Right lobe of liver (tissue), 6 donors: ENCODE results near the gene MUC13. TPM values are rescaled to one million over a fixed set of nuclear protein-coding genes. Genes with fewer than 3 reads are reported as not detected.

Source experiments
- ATAC-seq, 4 donors: fragments of 200-7000 bp; cut with Tn5 transposase; one replicate each; pipeline ENCODE4 v1.9.1; 2020; ENCODE audit warnings: mild to moderate bottlenecking in 4 of 4, moderate library complexity in 4 of 4
- DNase-seq, 3 donors: peaks; one replicate each; pipeline ENCODE4 v3.0.0-alpha.2; 2020
- H3K27ac ChIP-seq, 3 donors: fragments of 200-600 bp; one replicate each; pipeline ENCODE4 v1.8.0; 2022
- H3K27me3 ChIP-seq, 2 donors: fragments of 200-600 bp; one replicate each; pipeline ENCODE4 v1.8.0; 2022
- H3K36me3 ChIP-seq, 4 donors: fragments of 200-600 bp; sonication (generic) in 1 of 4; one replicate each; pipeline versions ENCODE4 v1.5.1 to v1.8.0; 2017 to 2022; ENCODE audit warnings: control low read depth in 1 of 4
- H3K4me1 ChIP-seq, 4 donors: fragments of 200-600 bp; sonication (generic) in 1 of 4; one replicate each; pipeline versions ENCODE4 v1.5.1 to v1.8.0; 2017 to 2022; ENCODE audit warnings: control low read depth in 1 of 4
- H3K4me3 ChIP-seq, 3 donors: fragments of 200-600 bp; one replicate each; pipeline ENCODE4 v1.8.0; 2022
- H3K9me3 ChIP-seq, 4 donors: fragments of 200-600 bp; sonication (generic) in 1 of 4; one replicate each; pipeline versions ENCODE4 v1.5.1 to v1.8.0; 2017 to 2022; ENCODE audit warnings: control low read depth in 1 of 4
- POLR2A ChIP-seq: fragments of 450-650 bp; IDR thresholded peaks from one replicate; pipeline ENCODE4 v1.6.1; 2017; ENCODE audit warnings: antibody characterized with exemption, mild to moderate bottlenecking
- WGBS: methylation state at CpG from one replicate; pipeline ENCODE4 v1.1.6; 2018; ENCODE audit warnings: low coverage, low lambda C conversion rate; ENCODE audit not compliant: insufficient coverage; ENCODE audit errors: missing lambda C conversion rate; 5-methylcytosine and 5-hydroxymethylcytosine counted together
- intact Hi-C, 2 donors: fragments of 100-400 bp; cut with DNase I; formaldehyde crosslinking; loops; one replicate each; pipeline versions ENCODE4 v1.11.2 to v1.14.1; 2022
- total RNA-seq, 6 experiments: library from RNA; depleted of rRNA in 2 of 6; stranded (reverse); fragments of >200 nt in 2 of 6; fragmentation: NEBNext Ultra II Directional in 3 of 6; extraction: Animal tissue kit (Norgen Biotek cat#: 25700) in 3 of 6; gene quantifications; one replicate each; pipeline versions ENCODE4 v1.1.0 to v1.2.4, GENCODE V29; 2016 to 2023
- TF ChIP-seq, protein P1 (sequence below), 4 donors: fragments of 200-600 bp in 3 of 4; fragments of 450-650 bp in 1 of 4; IDR thresholded peaks; one replicate each; pipeline versions ENCODE4 v1.5.1 to v1.8.0; 2016 to 2022; ENCODE audit warnings: antibody characterized with exemption in 4 of 4, mild to moderate bottlenecking in 2 of 4
- donor health status: DM: no; HTN: yes; CAD: no.
- donor health status: DM: no; HTN: no; CAD: no.
- donor health status: DM: no; HTN: no; CAD: no.
- donor health status: DM: no; HTN: yes; CAD: no.
- donor health status: DM: no; HTN: yes; CAD: no.

The MUC13 gene
- total RNA-seq, 6 experiments from 2014 or later = 1.9 to 4.5 (median 2.1) TPM; not detected in 3

DNA sequence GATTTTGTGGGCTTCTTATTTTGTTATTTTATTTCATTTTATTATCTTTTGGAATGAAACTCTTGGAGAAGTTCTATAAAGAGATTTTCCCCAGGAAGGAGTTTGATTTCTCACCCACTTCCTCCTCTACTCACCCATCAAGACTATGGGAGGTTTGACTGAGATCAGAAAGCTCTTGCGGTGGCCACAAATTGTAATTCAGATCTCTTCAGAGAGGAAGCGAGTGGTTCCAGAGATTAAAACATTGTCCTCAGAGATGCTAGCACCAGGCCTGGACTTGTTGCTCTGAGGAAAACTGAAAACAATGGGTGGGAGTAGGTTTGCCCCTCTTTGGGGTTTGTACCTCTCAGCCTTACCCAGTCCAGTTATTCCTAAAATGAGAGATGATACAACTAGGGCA is 8.1 kb upstream of the MUC13 start:
- Histone ChIP-seq H3K4me3 (no peak overlapping the region), H3K27me3 (no peaks in the 10 kb centered on the region), H3K36me3 (no peaks in the 10 kb centered on the region), H3K9me3 (no peaks in the 10 kb centered on the region), H3K4me1 (no peaks in the 10 kb centered on the region), H3K27ac (no peak overlapping the region)
- no peak for DNase-seq
- 95% methylated on average over 2 of the region's 2 CpGs for WGBS
- TF ChIP-seq, protein P1, sequence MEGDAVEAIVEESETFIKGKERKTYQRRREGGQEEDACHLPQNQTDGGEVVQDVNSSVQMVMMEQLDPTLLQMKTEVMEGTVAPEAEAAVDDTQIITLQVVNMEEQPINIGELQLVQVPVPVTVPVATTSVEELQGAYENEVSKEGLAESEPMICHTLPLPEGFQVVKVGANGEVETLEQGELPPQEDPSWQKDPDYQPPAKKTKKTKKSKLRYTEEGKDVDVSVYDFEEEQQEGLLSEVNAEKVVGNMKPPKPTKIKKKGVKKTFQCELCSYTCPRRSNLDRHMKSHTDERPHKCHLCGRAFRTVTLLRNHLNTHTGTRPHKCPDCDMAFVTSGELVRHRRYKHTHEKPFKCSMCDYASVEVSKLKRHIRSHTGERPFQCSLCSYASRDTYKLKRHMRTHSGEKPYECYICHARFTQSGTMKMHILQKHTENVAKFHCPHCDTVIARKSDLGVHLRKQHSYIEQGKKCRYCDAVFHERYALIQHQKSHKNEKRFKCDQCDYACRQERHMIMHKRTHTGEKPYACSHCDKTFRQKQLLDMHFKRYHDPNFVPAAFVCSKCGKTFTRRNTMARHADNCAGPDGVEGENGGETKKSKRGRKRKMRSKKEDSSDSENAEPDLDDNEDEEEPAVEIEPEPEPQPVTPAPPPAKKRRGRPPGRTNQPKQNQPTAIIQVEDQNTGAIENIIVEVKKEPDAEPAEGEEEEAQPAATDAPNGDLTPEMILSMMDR (IDR thresholded peaks at IDR 0.05) = no peak
- TF ChIP-seq POLR2A = no peak
- no peak for ATAC-seq
- intact Hi-C loops = no loop called here

DNA sequence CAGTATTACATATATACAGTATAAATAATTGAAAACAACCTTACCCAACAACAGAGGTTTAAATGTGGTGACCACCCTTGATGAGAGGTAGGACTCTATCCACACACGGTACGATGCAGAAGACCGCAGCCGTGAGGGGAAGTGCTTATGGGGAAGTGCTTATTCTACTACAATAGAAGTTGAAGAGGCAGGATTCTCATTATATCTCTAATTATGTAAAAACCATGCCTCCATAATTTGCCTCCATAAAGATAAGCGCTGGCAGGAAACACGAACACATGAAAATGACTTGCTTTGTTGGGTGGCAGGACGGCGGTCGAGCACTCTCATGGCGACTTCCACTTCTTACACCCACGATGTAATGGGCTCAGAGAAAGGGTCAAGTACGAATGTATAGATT is 7.2 kb upstream of the MUC13 start:
- no peak for DNase-seq
- intact Hi-C loops = no loop called here

DNA sequence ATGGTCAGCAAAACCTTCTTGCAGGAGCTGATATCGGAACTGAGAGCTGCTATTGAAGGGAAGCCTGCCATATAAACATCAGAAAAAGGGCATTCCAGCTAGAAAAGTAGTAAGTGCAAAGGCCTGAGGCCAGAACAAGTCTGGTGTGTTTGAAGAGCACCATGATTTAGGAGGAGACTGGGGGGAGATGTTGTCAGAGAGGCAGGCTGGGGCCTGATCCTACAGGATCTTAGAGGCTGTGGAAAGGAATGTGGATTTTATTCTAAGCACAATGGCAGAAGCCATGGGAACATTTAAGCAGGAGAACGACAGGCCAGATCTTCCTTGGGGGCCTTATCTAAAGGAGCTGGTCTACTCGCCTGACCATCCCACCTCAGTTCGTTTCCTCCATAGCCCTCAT is 5.1 kb upstream of the MUC13 start:
- ATAC-seq = no peak
- no peaks in the 10 kb centered on the region for H3K36me3 ChIP-seq
- no peaks in the 10 kb centered on the region for H3K4me1 ChIP-seq
- no peak overlapping the region for H3K4me3 ChIP-seq
- WGBS = 64% methylated on average over 4 of the region's 4 CpGs
- intact Hi-C loops = no loop called here
- H3K9me3 ChIP-seq = no peaks in the 10 kb centered on the region
- no peak for DNase-seq
- TF ChIP-seq, protein P1 (IDR thresholded peaks at IDR 0.05) = no peak
- TF ChIP-seq POLR2A = no peak
- H3K27me3 ChIP-seq = no peaks in the 10 kb centered on the region
- H3K27ac ChIP-seq = no peak overlapping the region

More for the DNA sequence above, 7.2 kb upstream of the MUC13 start:
- Histone ChIP-seq H3K9me3 (no peaks in the 10 kb centered on the region), H3K27me3 (no peaks in the 10 kb centered on the region), H3K36me3 (no peaks in the 10 kb centered on the region), H3K4me1 (no peaks in the 10 kb centered on the region), H3K27ac (no peak overlapping the region), H3K4me3 (no peak overlapping the region)
- TF ChIP-seq, protein P1 (IDR thresholded peaks at IDR 0.05) = no peak
- no peak for TF ChIP-seq POLR2A
- no peak for ATAC-seq
- WGBS = 62% methylated on average over 11 of the region's 12 CpGs

DNA sequence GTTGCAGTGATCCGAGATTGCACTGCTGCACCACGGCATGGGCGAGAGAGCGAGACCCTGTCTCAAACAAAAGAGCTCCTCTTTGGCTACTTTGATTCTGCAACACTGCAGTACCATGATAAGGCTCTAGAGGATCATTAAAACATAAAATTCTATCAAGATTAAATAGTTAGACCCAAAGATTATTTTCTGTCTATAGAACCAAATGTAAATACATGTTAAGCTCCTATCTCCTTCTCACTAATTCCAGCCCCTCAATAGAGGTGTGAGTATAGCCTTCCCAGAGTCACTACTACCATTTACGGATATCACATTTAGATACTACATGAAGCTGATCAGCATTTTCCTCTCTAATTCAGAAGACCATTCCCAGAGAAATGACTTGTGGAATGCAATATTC is 4.3 kb upstream of the MUC13 start:
- ATAC-seq (no peak), DNase-seq (no peak)
- Histone ChIP-seq H3K4me3 (no peak overlapping the region), H3K4me1 (no peaks in the 10 kb centered on the region), H3K27me3 (no peaks in the 10 kb centered on the region), H3K9me3 (no peaks in the 10 kb centered on the region), H3K27ac (no peak overlapping the region), H3K36me3 (no peaks in the 10 kb centered on the region)
- TF ChIP-seq, protein P1 (IDR thresholded peaks at IDR 0.05) = no peak
- no peak for TF ChIP-seq POLR2A
- intact Hi-C loops = no loop called here
- WGBS = 93% methylated on average over 5 of the region's 5 CpGs

DNA sequence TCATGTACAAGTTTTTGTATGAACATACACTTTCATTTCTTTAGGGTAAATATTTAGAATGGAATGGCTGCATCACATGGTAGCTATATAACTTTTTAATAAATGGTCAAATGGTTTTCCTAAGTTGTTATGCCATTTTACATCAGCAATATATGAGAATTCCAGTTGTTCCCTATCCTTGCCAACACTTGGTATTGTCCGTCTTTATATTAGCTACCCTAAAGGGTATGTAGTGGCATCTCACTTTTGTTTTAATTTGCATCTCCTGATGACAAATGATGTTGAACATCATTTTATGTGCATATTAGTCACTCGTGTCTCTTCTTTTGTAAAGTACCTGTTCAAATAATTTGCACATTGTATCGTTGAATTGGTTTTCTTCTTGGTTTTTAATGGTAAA is 2.5 kb upstream of the MUC13 start:
- no peaks in the 10 kb centered on the region for H3K4me1 ChIP-seq
- intact Hi-C loops = no loop called here
- no peak for ATAC-seq
- WGBS = 95% methylated on average over 3 of the region's 3 CpGs
- no peaks in the 10 kb centered on the region for H3K27me3 ChIP-seq
- DNase-seq = no peak
- H3K4me3 ChIP-seq = no peak overlapping the region
- H3K9me3 ChIP-seq = no peaks in the 10 kb centered on the region
- no peak overlapping the region for H3K27ac ChIP-seq
- no peak for TF ChIP-seq POLR2A
- TF ChIP-seq, protein P1 (IDR thresholded peaks at IDR 0.05) = no peak
- no peaks in the 10 kb centered on the region for H3K36me3 ChIP-seq
